A673 (cell line): Measurements from ENCODE around the gene TOR2A. TPM values are rescaled to one million over a fixed set of nuclear protein-coding genes. Genes with fewer than 3 reads are reported as not detected.

Experiments
- BruUV-seq: library from RNA; stranded (reverse); fragments of 400-500 nt; replicated peaks from 2 replicates; lab custom pipeline; 2021; lab: Mats Ljungman, UMichigan
- CTCF ChIA-PET: fragments of 300-600 bp; sonication (Branson Sonifier 250); formaldehyde crosslinking; loops from one replicate; lab custom pipeline; 2022; ENCODE audit warnings: antibody characterized with exemption; lab: Charles Lee
- POLR2A ChIA-PET: fragments of 300-600 bp; sonication (Branson Sonifier 250); formaldehyde crosslinking; loops from one replicate; lab custom pipeline; 2022; ENCODE audit warnings: antibody characterized with exemption; ENCODE audit not compliant: low non-redundant PET; lab: Charles Lee
- DNase-seq: peaks from one replicate; pipeline ENCODE4 v3.0.0-alpha.2; 2015; ENCODE audit warnings: low spot score
- H3K27ac ChIP-seq: fragments of 200-600 bp; sonication (generic); 2 replicates; pipeline ENCODE4 v1.5.1; 2016; ENCODE audit warnings: mixed run types, low read depth, mild to moderate bottlenecking, mixed read lengths, antibody characterized with exemption, low read length; ENCODE audit not compliant: poor library complexity, severe bottlenecking
- H3K27me3 ChIP-seq: fragments of 200-600 bp; sonication (generic); replicated peaks from 2 replicates; pipeline ENCODE4 v1.6.1; 2017; ENCODE audit warnings: mixed run types, low read depth, mild to moderate bottlenecking, mixed read lengths, antibody characterized with exemption, low read length; ENCODE audit not compliant: insufficient read depth, poor library complexity
- H3K36me3 ChIP-seq: fragments of 200-600 bp; sonication (generic); 2 replicates; pipeline ENCODE4 v1.6.1; 2016; ENCODE audit warnings: mixed run types, mild to moderate bottlenecking, mixed read lengths, antibody characterized with exemption, low read length; ENCODE audit not compliant: insufficient read depth, poor library complexity, severe bottlenecking
- H3K4me1 ChIP-seq: fragments of 200-600 bp; sonication (generic); 2 replicates; pipeline ENCODE4 v1.6.1; 2017; ENCODE audit warnings: mixed run types, mild to moderate bottlenecking, mixed read lengths, antibody characterized with exemption, low read length; ENCODE audit not compliant: insufficient read depth, poor library complexity, severe bottlenecking
- H3K4me3 ChIP-seq: fragments of 200-600 bp; sonication (generic); 2 replicates; pipeline ENCODE4 v1.5.1; 2016; ENCODE audit warnings: low read depth, mixed run types, mild to moderate bottlenecking, mixed read lengths, low read length; ENCODE audit not compliant: poor library complexity, severe bottlenecking
- H3K9me3 ChIP-seq: fragments of 200-600 bp; sonication (generic); 2 replicates; pipeline ENCODE4 v1.6.1; 2016; ENCODE audit warnings: mixed run types, low read depth, mild to moderate bottlenecking, mixed read lengths, antibody characterized with exemption, low read length; ENCODE audit not compliant: poor library complexity, severe bottlenecking
- CTCF ChIP-seq: fragments of 300-800, 200-600 bp; sonication (generic); conservative IDR thresholded peaks from 2 replicates; pipeline ENCODE4 v1.5.1; 2017; ENCODE audit warnings: low read depth, mild to moderate bottlenecking, antibody characterized with exemption, low read length, moderate library complexity, mixed read lengths
- EZH2 ChIP-seq: fragments of 200-600 bp; sonication (generic); IDR thresholded peaks from 2 replicates; pipeline ENCODE4 v1.6.1; 2017; ENCODE audit warnings: borderline replicate concordance, low read depth, mild to moderate bottlenecking, mixed read lengths, antibody characterized with exemption, low read length; ENCODE audit not compliant: poor library complexity, severe bottlenecking
- intact Hi-C: fragments of 100-400 bp; cut with micrococcal nuclease; formaldehyde crosslinking; loops from one replicate; pipeline ENCODE4 v1.10.0; 2022; ENCODE audit not compliant: unreplicated experiment
- total RNA-seq: library from RNA; stranded (reverse); gene quantifications from 2 replicates; pipeline ENCODE4 v1.2.3, GENCODE V29; 2021

Gene TOR2A
- total RNA-seq, 1 experiment from 2014 or later: 9.2 TPM

DNA sequence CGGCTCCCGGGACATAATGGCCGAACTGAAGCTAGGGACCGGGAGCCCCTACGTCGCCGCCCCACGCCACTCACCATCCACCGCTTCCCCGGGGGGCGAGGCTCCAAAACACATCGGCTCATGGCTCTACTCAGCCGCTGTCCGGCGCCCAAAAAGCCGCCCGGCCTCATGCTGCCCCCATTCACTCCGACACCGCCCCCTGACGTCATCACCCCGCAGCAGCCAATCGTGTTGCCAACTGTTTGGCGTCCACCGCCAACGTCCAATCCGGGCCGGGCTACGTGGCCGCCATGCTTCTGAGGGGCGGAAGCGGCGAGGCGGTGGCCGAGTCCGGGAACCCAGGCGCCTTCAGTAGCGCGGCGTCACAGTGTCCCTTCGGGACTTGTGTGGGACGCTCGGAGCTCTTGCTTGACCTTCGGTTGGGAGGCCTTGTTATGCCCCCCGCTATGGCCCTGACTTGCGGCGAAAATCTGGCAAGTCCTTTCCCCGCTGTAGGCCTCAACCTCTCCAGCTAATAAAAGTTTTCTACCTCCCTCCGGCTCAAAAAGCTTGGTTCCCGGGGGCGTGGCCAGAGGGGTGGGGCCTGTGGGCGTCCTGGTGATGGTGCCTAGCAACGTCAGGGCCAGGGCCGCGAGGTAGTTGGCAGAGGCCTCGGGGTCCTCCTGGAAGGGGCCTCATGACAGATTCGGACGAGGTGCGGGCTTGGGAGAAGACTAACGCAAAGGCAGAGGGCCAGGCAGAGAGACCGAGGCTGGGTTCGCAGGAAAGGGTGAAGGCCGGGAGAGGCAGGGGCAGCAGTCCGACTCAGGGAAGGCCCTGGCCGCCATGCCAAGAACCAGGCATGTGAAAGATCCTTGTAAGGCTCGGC is 19.4 kb downstream of the TOR2A start, which contains the start of the genes PTRH1 and TTC16:
Gene PTRH1, minus strand, starts transcription at position 194 of the 868 bp plus-strand sequence. Its CDS starts 24 bp downstream, at position 170.
Gene TTC16, plus strand, starts transcription at position 610 of the 868 bp plus-strand sequence. Its CDS starts 67 bp downstream, at position 677.
- CTCF ChIA-PET: interaction anchor here (1.4 kb wide), 1 partner anchor 19 kb away, joined by 5 read pairs; the partner anchor contains the start of gene TOR2A
- Histone ChIP-seq H3K27me3 (no peaks in the 10 kb centered on the region), H3K4me3 (peak within 1 kb of the TSS; percentile 66), H3K4me1 (no peaks in the 10 kb centered on the region), H3K27ac (peak within 1 kb of the TSS; percentile 65), H3K36me3 (no peaks in the 10 kb centered on the region), H3K9me3 (no peaks in the 10 kb centered on the region)
- BruUV-seq: no TSS peak
- POLR2A ChIA-PET: no interaction called here
- intact Hi-C loops: no loop called here
- TF ChIP-seq EZH2 (no peak), CTCF (no peak)
- peak; percentile 98 for DNase-seq

- H3K4me1 ChIP-seq: no peaks in the 10 kb centered on the region
- TSS peak; percentile 42 for BruUV-seq
- peak overlapping the region; percentile 65 for H3K27ac ChIP-seq
- no peaks in the 10 kb centered on the region for H3K36me3 ChIP-seq
- POLR2A ChIA-PET: no interaction called here
- H3K27me3 ChIP-seq: no peaks in the 10 kb centered on the region
- no peak for TF ChIP-seq EZH2
- TF ChIP-seq CTCF: no peak
- no peaks in the 10 kb centered on the region for H3K9me3 ChIP-seq
- CTCF ChIA-PET: interaction anchor here (1.4 kb wide), 1 partner anchor 20 kb away, joined by 5 read pairs; the partner anchor contains the start of gene TOR2A
- DNase-seq: no peak
- intact Hi-C loops: no loop called here
- peak overlapping the region; percentile 66 for H3K4me3 ChIP-seq
Observed at GRCh38 chr9:127714951-127715469, 20.1 kb downstream of the TOR2A start.

DNA sequence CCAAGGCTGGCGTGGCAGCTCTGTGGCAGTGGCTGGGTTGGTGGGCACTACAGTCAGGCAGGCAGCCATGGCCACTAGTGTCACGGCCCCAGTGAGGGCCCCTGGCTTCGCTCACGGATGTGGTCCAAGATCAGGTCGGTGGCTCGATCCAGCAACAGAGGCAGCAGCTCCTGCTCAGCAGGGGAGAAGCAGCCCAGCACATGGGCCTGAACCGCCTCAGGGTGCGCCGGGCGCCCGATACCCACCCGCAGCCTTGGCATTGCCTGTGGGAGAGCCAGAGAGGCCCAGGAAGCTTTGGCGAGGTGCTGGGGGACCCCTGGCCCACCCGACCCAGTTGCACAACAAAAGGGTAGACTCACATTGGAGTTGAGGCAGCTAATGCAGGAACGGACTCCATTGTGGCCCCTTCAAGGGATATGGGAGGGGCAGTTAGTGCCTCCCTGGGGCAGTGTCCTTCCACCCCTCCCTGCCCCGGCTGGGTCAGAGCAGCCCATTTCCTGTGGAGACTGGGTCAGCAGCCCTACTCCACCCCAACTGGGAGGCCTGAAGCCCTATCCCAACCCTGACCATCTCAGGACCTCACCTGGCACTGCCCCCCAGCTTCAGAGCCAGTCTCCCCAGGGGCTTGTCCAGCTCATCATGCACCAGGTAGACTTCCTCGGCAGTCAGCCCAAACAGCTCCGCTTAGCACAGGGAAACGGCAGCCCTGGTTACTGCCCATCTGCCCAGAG is 20.9 kb downstream of the TOR2A start:
- CTCF ChIA-PET: interaction anchor here (0.6 to 1.1 kb wide), 2 partner anchors 9 to 20 kb away, joined by 4 to 5 read pairs; no protein-coding TSS in a partner anchor
- BruUV-seq: no TSS peak
- Histone ChIP-seq H3K4me1 (no peaks in the 10 kb centered on the region), H3K9me3 (no peaks in the 10 kb centered on the region), H3K27me3 (no peaks in the 10 kb centered on the region), H3K36me3 (no peaks in the 10 kb centered on the region), H3K27ac (no peak overlapping the region), H3K4me3 (peak overlapping the region; percentile 66)
- intact Hi-C loops: no loop called here
- DNase-seq: no peak
- no peak for TF ChIP-seq EZH2
- no peak for TF ChIP-seq CTCF
- POLR2A ChIA-PET: interaction anchor here (0.6 kb wide), 1 partner anchor 57 kb away, joined by 3 read pairs; no protein-coding TSS in a partner anchor
